GM18498 (cell line): Measurements from ENCODE around the gene KRTAP19-8.

Source experiments
- ATAC-seq: cut with Tn5 transposase; IDR thresholded peaks from one replicate; pipeline ENCODE4 v1.9.1; 2021; ENCODE audit warnings: mild to moderate bottlenecking, moderate library complexity; ENCODE audit not compliant: unreplicated experiment

KRTAP19-8 gene

DNA sequence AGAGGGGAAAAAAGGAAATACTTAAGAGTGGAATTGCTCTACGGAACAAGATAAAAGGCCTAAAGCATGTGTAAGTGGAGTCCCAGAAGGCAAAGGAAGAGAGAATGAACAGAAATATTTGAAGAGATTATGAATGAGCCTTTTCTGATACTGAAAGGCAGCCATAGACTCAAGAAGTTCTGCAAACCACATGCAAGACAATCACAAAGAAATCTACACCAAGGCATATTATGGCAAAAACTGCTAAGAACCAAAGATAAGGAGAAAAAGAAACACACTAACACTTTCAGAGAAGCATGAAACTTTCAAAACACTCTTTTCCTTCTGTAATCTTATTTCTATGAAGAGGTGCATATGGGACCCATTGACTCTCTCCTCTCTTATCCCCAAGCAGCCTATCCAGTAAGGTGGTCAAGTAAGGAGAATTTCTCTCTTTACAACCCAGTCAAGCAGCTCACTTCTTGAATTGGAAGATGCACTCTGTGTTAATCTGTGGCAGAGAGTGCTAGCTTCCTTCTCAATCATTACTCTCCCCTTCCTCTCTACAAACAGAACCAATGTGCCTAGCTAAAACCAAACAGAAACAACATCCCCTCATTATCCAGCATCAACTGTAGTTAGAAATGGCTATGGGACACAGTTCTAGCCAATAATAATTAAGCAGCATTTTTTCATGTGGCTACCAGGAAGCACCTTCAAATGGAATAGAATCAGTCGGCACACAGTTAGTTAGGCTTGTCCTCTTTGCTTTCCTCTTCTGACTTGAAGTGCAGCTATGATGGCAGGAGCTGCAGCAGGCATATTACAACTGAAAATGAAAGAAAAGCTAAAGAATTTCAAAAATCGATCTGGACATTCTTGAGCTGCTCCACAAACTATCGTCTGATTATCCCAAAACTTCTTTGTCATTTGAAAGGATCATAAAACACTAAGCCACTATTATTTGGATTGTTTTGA lies 25.9 kb downstream of the KRTAP19-8 start:
- ATAC-seq: no peak

DNA sequence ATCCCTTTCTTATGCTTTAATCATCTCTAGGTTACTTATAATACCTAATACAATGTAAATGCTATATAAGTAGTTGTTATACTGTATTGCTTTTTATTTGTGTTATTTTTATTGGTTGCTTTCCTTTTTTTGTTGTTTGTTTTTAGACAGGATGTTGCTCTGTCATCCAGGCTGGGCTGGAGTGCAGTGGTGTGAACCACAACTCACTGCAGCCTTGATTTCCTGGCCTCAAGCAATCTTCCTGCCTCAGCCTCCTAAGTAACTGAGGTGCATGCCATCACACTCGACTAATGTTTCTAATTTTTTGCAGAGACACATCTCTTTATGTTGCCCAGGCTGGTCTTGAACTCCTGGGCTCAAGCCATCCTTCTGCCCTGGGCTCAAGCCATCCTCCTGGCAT lies 26.9 kb downstream of the KRTAP19-8 start:
- ATAC-seq: no peak

DNA sequence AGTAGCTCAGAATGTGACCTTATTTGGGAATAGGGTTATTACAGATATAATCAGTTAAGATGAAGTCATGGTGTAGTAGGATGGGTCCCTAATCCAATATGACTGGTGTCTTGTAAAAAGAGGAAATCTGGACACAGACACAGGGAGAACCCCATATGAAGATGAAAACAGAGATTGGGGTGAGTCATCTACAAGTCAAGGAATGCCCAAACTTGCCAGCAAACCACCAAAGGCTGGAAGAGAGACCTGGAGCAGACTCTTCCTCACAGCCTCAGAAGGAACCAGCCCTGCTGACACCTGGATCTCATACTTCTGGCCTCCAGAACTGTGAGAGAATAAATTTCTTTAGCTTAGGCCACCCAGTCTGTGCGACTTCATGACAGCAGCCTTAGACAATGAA lies 29.9 kb downstream of the KRTAP19-8 start:
- no peak for ATAC-seq

DNA sequence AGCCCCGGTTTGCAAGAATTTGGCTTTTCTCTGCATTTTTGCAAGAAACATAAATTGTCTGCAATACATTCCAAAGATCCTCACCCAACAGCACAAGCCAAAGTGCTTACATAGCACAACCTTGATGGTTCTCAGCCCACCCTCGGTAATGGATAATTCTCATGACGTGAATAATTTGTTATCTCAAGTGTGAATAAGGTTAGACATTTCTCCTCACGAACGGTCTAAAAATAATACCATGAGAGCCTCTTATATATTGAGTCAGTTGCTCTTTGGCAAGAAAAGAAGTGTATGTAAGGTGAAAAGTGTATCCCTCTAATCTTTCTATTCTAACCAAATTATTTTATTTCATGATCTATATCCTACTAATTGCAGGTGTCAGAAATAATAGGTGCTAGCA lies 33.3 kb downstream of the KRTAP19-8 start:
- no peak for ATAC-seq

DNA sequence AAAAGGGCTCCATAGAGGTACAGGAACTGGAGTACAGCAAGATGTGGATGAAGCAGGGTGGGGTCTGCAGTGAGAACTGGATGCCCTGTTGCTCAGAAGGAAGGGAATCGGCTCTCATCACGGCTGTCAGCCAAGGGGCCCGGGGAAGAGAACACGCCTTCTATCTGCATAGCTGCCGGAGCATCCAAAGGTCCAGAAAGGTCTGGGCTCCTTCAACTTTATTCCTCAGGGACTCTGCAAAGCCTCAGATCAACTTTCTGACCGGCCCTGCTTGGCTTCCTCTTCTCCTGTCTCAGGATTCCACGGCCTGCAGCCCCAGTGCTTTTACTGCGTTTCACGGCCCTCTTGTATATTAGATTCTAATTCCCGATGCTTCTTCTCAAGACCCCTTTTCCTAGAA lies 34.8 kb downstream of the KRTAP19-8 start:
- ATAC-seq: no peak

DNA sequence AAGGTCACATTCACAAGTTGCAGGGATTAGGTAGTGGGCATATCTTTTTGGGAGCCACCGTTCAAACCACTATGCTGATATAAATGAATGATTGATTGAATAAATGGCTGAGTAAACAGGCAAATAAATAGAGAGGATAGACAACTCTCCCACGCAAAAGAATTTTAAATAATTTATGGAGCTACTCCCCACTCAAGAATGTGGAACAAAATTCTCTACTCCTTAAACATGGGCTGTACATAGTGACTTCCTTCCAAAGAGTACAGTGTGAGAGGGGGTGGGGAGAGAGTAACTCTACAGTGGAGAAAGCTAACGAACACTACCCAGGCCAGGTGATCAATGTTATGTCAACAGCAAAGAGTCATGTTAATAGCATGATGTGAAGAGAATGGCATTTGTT lies 40.7 kb downstream of the KRTAP19-8 start:
- ATAC-seq: no peak

DNA sequence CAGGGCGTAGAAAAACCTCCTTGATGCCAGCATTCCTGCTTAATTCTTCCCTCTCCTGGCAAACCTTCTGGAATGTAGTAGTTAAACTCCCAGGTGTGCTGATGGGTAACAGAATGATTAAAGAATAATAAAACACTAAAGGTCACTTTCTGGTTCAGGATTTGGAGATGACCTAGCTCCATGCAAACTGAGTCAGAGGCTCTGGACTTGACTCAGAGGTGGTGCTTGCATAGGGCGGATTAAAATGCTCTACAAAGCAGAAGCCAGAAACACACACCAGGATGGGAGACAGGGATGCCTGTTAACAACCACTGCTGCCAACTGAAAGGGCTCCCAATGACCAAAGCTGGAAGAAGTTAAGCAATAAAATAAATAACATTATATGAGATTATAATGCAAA lies 41.5 kb downstream of the KRTAP19-8 start:
- ATAC-seq: no peak

DNA sequence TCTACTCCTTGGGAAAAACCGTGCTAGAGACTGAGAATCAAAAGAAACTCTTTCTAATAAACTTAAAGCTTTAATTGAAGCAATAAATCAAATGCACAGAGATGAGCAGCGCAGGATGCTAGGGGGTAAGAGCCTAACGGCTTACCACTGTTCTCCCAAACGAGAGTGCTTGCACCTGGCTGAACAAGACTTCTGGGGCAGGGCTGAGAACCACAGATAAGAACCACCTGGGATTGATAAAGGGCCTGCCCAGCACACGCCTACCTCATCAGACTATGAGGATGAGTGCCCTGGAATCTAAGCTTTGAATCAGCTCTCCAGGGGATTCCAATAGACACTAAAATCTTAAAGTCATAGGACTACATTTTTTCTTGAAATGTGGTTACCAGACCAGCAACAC lies 43.3 kb downstream of the KRTAP19-8 start:
- ATAC-seq: no peak

DNA sequence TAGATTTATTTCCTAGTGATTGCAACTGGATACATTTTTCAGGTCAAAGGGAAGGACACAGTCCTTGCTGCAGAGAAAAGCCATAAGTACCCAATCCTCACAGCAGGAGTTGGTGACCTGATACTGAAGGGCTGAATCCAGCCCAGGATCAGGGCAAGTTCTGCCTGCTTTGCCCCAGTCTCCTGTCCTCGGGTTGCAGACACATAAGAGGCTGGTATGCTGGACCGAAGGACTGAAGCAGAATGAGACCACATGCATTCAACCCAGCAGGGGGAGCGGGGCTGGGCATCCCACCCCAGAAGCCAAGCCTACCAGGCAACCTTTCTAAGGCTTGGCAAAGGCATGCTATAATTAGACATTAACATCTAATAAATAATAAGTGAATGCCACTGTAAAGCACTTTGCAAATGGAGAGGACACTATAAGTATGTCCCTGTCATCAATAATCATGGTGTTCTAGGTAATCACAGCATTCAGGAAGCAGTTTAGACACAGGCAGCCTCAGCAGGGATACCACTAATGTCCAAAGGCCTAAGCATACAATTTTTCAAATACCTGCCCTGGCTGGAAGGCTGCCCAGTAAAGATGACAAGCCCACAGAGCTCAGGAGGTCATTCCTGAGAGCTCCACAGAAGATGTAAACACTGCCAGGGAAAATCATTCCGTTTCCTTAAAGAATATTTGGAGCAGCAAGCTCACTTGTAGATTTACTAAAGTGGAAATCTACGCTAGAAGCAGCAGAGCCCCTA lies 47.6 kb downstream of the KRTAP19-8 start:
- no peak for ATAC-seq

DNA sequence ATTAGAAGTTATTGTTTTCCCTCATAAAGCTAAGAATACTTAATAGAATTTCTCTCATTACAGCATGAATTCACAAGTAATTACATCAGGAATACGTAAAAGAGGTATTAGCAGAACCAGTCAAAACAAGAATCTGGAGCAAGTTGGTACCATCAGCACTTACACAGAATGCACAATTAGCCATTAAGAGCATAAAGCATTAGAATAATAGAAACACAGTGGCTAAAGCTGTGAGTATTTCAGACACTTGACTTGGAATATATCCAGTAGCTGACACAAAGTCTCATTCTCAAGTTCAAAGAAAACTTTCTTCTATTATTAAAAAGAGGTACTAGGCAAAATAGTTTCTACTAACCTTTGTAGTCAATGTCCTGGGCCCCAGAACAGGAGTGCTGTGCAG lies 49.6 kb downstream of the KRTAP19-8 start:
- ATAC-seq: no peak
